ENCODE results near the gene KCNE4.
"Not testable (repeated sequence)": the region's sequence is repeated elsewhere in the genome, so short reads cannot be mapped to it uniquely, and the experiment has no call there.

The KCNE4 gene

DNA sequence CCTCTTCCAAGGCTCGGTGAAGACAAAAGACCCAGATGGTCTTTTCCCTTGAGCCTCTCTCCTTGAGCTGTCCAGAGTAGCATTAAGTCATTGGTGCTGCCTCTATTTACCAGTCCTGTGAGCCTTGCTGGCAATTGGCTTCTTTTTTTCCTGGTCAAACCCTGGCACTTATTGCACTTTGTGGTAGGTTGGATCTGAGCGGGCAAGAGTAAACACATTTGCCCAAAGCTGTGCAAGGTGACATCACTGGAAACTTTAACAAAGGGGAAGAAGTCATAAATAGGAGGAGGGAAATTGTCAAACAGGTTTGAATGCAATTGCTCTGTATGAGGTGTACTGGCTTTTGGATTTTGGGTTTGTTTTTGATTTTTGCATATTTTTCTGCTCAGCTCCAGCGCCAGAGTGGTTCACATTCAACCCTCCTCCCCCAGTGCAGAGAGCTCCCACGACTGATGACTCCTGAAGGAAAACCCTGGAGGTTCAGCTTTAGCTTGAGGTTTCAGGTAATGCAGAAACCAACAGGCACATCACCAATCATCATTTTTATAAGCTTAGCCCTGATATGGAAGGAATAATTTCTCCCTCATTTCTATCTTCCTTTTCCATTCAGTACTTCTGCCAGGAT, 8.3 kb downstream of the KCNE4 start:
- H3K36me3 Mint-ChIP-seq, result no peaks in the 10 kb centered on the region
- H3K27ac Mint-ChIP-seq, result no peak overlapping the region
- no peak overlapping the region for H3K4me3 Mint-ChIP-seq
- H3K9me3 Mint-ChIP-seq (ENCODE audit: low read depth), result no peaks in the 10 kb centered on the region
- H3K4me1 Mint-ChIP-seq (ENCODE audit: low read depth), result no peaks in the 10 kb centered on the region
- peaks cover 5% of the 10 kb centered on the region for H3K27me3 Mint-ChIP-seq

DNA sequence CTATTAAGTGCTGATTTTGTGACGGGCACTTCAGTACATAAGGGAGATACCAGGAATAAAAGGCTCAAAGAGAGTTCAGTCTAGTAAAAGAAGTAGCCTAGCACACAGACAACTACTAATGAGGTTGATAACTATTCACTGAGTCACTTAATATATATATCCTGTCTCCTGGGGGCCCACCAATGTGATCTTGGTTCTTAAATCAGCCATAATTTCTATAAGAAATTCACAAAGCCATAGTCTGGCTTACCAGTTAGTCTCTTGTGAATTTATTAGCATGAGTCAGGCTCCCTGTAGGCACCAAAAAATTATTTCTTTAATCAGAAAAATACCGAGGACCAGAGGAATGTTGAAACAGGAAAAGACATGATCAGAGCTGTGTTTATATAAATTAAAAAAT, 10.4 kb downstream of the KCNE4 start:
- no peak overlapping the region for H3K27ac Mint-ChIP-seq
- no peaks in the 10 kb centered on the region for H3K36me3 Mint-ChIP-seq
- H3K4me1 Mint-ChIP-seq (ENCODE audit: low read depth), result no peaks in the 10 kb centered on the region
- peaks cover 4% of the 10 kb centered on the region for H3K27me3 Mint-ChIP-seq
- H3K9me3 Mint-ChIP-seq (ENCODE audit: low read depth), result no peaks in the 10 kb centered on the region
- H3K4me3 Mint-ChIP-seq, result no peak overlapping the region

DNA sequence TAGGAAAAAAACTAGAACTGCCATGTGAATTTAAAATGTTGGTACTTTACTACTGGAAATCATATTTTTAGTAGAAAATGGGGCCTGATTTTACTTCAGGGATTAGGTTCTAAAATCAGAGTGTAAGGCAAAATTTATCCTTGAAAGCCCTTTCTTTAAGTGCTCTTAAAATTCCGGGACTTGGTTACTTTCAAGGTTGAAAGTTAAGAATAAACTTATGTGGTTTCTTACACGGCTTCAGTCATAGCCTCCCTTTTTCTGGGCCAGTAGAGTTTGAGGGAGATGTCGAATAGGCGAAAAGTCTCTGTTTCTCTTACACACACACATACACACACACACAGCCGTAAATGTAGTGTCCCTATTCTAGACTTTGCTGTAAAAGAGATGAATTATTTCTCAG, 13.1 kb downstream of the KCNE4 start:
- H3K4me1 Mint-ChIP-seq (ENCODE audit: low read depth), result no peaks in the 10 kb centered on the region
- no peaks in the 10 kb centered on the region for H3K9me3 Mint-ChIP-seq (ENCODE audit: low read depth)
- H3K27ac Mint-ChIP-seq, result no peak overlapping the region
- H3K36me3 Mint-ChIP-seq, result no peaks in the 10 kb centered on the region
- H3K27me3 Mint-ChIP-seq, result no peaks in the 10 kb centered on the region
- no peak overlapping the region for H3K4me3 Mint-ChIP-seq

DNA sequence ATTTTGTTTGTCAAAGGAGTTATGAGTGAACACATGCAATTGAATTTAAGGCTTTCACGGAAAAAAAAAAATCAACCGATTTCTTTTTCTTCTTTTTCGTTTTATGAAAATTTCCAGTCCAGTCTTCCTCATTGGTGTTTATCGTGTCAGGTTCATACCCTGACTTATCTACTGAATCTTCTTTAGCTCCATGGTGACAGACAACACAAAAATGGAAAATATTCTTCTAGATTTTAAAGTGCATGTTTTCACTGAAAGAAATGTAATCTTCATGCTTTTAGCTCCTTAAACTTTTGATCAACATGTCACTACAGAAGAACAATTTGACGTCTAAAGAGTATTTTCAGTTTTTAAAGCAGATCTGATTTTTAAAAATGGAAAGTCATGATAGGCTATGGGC, 14.7 kb downstream of the KCNE4 start:
- H3K27ac Mint-ChIP-seq, result no peak overlapping the region
- no peaks in the 10 kb centered on the region for H3K36me3 Mint-ChIP-seq
- no peaks in the 10 kb centered on the region for H3K27me3 Mint-ChIP-seq
- H3K4me1 Mint-ChIP-seq (ENCODE audit: low read depth), result no peaks in the 10 kb centered on the region
- no peaks in the 10 kb centered on the region for H3K9me3 Mint-ChIP-seq (ENCODE audit: low read depth)
- no peak overlapping the region for H3K4me3 Mint-ChIP-seq

DNA sequence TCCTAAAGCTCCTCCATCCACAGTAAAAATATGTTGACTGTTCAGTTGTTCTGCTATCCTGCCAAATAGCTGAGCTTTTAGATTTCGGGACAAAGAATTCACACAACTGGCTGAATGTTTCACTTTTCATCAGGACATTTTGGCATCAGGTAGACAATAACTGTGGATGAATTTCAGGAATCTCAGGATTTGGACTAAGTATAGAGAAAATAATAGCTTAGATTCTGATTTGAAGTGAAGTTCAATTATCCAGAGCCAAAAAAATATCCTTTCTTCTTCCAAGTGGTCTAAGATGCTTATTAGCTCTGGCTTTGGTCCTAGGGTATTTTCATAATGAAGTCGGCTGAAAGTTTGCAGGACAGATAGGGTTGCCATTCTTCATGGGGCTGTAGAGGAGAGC, 16.1 kb downstream of the KCNE4 start:
- no peaks in the 10 kb centered on the region for H3K4me1 Mint-ChIP-seq (ENCODE audit: low read depth)
- no peaks in the 10 kb centered on the region for H3K9me3 Mint-ChIP-seq (ENCODE audit: low read depth)
- H3K27me3 Mint-ChIP-seq, result no peaks in the 10 kb centered on the region
- H3K27ac Mint-ChIP-seq, result no peak overlapping the region
- H3K4me3 Mint-ChIP-seq, result no peak overlapping the region
- no peaks in the 10 kb centered on the region for H3K36me3 Mint-ChIP-seq

DNA sequence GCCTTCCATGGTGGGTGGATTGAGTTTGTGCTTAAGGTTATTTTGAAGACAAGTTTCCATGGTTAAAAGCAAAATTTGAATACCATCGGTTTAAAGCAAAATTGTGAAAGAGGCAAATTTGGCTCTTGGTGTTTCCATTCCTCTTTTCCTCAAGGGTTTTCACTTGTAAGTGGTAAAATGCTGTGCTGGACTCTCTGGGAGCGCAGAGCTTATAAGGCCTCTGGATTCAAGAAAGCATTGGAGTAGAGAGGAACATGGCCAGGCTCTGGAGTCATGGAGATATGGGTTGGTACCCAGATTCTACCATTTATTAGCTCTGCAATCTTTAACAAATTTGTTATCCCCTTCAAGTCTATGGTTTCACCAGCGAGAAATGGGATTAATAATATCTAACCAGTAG, 17.5 kb downstream of the KCNE4 start:
- H3K27ac Mint-ChIP-seq, result no peak overlapping the region
- no peaks in the 10 kb centered on the region for H3K4me1 Mint-ChIP-seq (ENCODE audit: low read depth)
- no peaks in the 10 kb centered on the region for H3K36me3 Mint-ChIP-seq
- no peaks in the 10 kb centered on the region for H3K9me3 Mint-ChIP-seq (ENCODE audit: low read depth)
- H3K4me3 Mint-ChIP-seq, result no peak overlapping the region
- no peaks in the 10 kb centered on the region for H3K27me3 Mint-ChIP-seq

DNA sequence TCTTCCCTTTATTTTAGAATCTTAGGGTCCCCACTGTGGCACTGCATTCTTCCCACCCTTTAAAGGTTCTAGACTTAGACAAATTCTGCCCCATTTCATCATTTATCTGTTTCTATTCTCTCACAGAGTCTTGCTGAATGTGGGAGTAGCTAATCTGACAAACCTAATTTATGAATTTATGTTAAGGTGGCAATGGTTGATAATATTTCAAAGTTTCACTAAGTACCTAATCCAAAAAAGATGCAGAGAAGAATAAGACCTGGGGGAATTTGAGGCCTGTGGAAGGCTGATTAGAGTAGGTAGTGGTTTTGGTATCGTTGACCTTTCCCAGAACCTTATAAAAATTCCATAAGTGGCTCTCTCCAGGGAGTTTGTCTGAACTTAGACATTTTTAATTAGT, 18.0 kb downstream of the KCNE4 start:
- Mint-ChIP-seq H3K27me3 (no peaks in the 10 kb centered on the region), H3K27ac (no peak overlapping the region), H3K4me3 (no peak overlapping the region), H3K9me3 (ENCODE audit: low read depth) (no peaks in the 10 kb centered on the region), H3K4me1 (ENCODE audit: low read depth) (no peaks in the 10 kb centered on the region), H3K36me3 (no peaks in the 10 kb centered on the region)

DNA sequence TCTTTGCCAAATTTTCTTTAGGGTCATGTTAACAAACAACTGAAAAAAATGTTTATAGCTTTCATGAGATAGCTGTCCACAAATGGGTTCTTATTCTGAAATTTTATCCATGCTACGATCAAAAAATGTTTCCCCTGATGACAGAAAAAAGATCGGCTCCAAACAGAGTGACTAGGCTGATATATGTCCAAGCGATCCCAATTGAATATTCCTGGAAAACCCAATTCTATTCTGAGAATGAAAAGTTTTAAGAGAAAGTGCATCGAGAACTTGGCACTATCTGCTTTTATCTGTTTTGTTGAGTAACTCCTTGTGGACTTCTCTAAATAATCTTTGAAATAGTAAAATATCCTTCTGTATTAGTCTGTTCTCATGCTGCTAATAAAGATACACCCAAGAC, 19.1 kb downstream of the KCNE4 start:
- Mint-ChIP-seq H3K4me3 (no peak overlapping the region), H3K36me3 (no peaks in the 10 kb centered on the region), H3K4me1 (ENCODE audit: low read depth) (no peaks in the 10 kb centered on the region), H3K9me3 (ENCODE audit: low read depth) (no peaks in the 10 kb centered on the region), H3K27me3 (peaks cover 4% of the 10 kb centered on the region), H3K27ac (no peak overlapping the region)

DNA sequence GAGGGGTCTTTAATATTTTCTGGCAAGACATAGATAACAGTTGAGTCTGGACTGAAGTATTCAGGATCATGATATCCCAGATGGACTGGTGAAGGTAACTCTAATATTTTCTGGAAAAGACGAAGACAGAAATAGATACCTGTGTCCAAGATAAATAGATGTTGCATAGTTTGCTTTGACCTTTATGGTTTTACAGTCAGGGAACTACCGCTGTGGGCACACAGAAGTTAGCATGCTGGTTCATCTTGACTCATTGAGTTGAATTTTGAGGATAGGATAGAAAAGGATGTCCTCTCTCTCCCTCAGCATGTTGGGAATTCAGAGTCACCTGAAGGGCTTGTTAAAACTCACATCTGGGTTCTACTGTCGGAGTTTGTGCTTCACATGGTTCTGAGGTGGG, 20.8 kb downstream of the KCNE4 start:
- Mint-ChIP-seq H3K27me3 (peaks cover 12% of the 10 kb centered on the region), H3K4me1 (ENCODE audit: low read depth) (no peaks in the 10 kb centered on the region), H3K27ac (no peak overlapping the region), H3K36me3 (no peaks in the 10 kb centered on the region), H3K4me3 (no peak overlapping the region), H3K9me3 (ENCODE audit: low read depth) (no peaks in the 10 kb centered on the region)

DNA sequence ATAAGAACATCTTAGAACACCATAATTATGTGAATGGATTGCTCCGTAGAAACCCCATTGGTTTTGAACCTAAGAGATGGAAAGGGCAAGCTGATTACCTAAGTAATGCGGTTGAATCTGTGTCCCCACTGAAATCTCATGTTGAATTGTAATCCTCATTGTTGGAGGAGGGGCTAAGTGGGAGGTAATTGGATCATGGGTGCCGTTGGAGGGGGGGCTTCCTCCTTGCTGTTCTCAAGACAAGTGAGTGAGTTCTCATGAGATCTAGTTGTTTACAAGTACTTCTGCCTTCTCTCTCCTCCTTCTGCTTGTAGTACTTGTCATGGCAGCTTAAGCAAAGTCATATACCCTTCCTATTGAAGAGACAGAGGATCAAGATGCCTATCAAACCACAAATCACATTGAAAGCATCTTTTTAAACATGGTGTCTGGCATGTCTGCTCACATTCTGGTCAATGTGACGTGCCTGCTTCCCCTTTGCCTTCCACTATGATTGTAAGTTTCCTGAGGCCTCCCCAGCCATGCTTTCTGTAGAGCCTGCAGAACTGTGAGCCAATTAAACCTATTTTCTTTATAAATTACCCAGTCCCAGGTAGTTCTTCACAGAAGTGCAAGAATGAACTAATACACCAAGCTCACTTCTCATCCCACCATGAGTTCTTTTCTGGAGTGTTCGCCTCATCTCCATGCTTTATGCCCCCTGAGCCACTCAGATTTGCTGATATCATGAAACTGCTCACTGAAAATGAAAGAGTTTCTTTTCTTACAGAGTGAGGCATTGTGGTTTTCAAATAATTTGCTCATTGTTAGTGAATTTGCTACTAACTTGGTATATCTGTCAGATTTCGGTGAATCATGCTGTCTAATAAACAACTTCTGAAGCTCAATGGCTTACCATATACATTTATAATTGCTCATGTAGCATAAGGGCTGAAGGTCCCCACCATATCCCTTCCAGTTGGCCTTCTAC, 23.6 kb downstream of the KCNE4 start:
- Mint-ChIP-seq H3K27me3 (peaks cover 13% of the 10 kb centered on the region), H3K36me3 (no peaks in the 10 kb centered on the region), H3K9me3 (ENCODE audit: low read depth) (no peaks in the 10 kb centered on the region), H3K4me3 (no peak overlapping the region), H3K4me1 (ENCODE audit: low read depth) (no peaks in the 10 kb centered on the region), H3K27ac (no peak overlapping the region)

DNA sequence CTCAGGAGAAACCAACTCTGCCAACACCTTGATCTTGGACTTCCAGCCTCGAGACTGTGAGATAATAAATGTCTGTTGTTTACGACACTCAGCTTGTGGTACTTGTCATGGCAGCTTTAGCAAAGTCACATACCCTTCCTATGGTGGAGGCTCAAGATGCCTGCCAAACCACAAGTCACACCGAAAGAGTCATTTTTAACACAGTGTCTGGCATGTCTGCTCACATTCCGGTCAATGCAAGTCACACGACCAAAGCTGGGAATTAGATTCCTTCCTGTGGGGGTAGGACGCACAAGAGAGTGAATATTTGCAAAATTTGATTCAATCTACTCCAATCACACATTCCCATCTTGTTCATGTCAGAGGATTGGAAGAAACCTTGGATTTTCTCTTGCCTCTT, 24.6 kb downstream of the KCNE4 start:
- no peak overlapping the region for H3K27ac Mint-ChIP-seq
- no peaks in the 10 kb centered on the region for H3K9me3 Mint-ChIP-seq (ENCODE audit: low read depth)
- no peaks in the 10 kb centered on the region for H3K36me3 Mint-ChIP-seq
- no peak overlapping the region for H3K4me3 Mint-ChIP-seq
- no peaks in the 10 kb centered on the region for H3K4me1 Mint-ChIP-seq (ENCODE audit: low read depth)
- peaks cover 13% of the 10 kb centered on the region for H3K27me3 Mint-ChIP-seq

DNA sequence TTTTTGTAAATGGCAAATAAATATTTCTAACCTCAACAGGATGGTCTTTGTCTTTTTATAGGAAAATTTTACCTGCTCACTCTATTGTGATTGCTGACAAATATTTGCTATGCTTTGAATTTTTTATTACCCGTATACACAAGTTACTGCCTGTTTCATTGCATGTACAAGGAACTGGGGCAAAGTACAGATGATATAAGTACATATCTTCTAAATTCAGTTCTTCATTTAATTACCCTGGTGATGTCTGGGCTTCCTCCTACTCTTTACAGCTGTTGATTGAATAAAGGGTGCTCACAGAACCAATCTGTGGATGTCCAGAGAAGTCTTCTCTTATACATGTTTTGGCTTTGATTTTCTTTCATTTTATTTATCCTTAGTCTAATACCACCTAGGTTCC, 26.5 kb downstream of the KCNE4 start:
- H3K27me3 Mint-ChIP-seq, result peaks cover 13% of the 10 kb centered on the region
- H3K36me3 Mint-ChIP-seq, result no peaks in the 10 kb centered on the region
- no peaks in the 10 kb centered on the region for H3K9me3 Mint-ChIP-seq (ENCODE audit: low read depth)
- no peak overlapping the region for H3K27ac Mint-ChIP-seq
- no peaks in the 10 kb centered on the region for H3K4me1 Mint-ChIP-seq (ENCODE audit: low read depth)
- H3K4me3 Mint-ChIP-seq, result no peak overlapping the region

DNA sequence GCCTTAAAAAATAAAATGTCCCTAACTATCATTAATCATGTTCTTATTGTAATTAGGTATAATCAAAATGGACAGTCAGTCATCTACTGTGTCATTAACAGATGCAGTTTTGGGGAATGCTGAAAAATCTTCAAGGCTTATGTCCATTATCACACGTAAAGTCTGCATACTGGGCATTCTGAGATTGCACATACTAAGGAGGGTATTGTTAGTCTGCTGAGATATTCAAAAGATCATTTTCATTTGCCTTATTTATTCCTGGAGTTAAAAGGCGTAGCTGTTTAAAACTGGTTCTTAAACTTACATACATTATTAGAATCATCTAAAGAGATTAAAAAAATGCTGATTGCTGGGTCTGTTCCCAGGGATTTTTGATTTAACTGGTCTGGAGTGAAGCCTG, 27.4 kb downstream of the KCNE4 start:
- Mint-ChIP-seq H3K9me3 (ENCODE audit: low read depth) (no peaks in the 10 kb centered on the region), H3K27me3 (peaks cover 13% of the 10 kb centered on the region), H3K36me3 (no peaks in the 10 kb centered on the region), H3K27ac (no peak overlapping the region), H3K4me3 (no peak overlapping the region), H3K4me1 (ENCODE audit: low read depth) (no peaks in the 10 kb centered on the region)

DNA sequence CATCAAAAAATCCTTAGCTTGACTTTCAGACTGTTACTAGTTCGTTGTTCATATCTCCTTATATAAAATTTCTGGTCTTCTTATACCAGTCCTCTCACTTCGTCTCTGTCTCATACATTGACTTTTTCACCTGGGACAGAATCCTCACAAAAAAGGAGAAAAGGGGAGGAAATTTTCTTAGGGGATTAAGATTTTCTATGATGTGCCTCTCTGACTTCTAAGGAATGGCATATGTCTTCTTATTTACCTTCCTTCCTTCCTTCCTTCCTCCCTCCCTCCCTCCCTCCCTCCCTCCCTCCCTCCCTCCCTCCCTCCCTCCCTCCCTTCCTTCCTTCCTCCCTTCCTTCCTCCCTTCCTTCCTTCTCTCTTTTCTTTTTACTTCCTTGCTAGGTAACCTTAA, 27.9 kb downstream of the KCNE4 start:
- Mint-ChIP-seq H3K4me1 (ENCODE audit: low read depth) (no peaks in the 10 kb centered on the region), H3K27ac (no peak overlapping the region), H3K36me3 (no peaks in the 10 kb centered on the region), H3K9me3 (ENCODE audit: low read depth) (no peaks in the 10 kb centered on the region), H3K4me3 (no peak overlapping the region), H3K27me3 (peaks cover 13% of the 10 kb centered on the region)

DNA sequence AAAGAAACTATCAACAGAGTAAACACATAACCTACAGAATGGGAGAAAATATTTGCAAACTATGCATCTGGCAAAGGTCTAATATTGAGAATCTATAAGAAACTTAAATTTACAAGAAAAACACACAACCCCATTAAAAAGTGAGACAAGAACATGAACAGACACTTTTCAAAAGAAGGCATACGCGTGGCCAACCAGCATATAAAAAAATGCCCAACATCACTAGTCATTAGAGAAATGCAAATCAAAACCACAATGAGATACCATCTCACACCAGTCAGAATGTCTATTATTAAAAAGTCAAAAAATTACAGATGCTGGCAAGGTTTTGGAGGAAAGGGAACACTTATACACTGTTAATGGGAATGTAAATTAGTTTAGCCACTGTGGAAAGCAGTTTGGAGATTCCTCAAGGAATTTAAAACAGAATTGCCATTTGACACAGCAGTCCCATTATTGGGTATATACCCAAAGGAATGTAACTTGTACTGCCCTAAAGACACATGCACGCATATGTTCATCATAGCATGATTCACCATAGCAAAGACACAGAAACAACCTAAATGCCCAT, 28.9 kb downstream of the KCNE4 start:
- not testable (repeated sequence) for H3K27ac Mint-ChIP-seq; H3K9me3 Mint-ChIP-seq (ENCODE audit: low read depth); H3K4me3 Mint-ChIP-seq; H3K36me3 Mint-ChIP-seq; H3K4me1 Mint-ChIP-seq (ENCODE audit: low read depth)
- H3K27me3 Mint-ChIP-seq, result peaks cover 10% of the 10 kb centered on the region
